ENCODE data around the gene ZNF787. TPM values are rescaled to one million over a fixed set of nuclear protein-coding genes. Genes with fewer than 3 reads are reported as not detected.

ZNF787 gene
- total and polyA plus RNA-seq, 10 of the 15 experiments (the other 5 are each of a cell fraction or from before 2014, with no cell fraction given), result 0.23 to 39.9 (median 4.1) TPM

GRCh38 chr19:56140583-56141416, 19.7 kb upstream of the ZNF787 start, which contains the start of gene ZNF444 (continued):
- TF ChIP-seq ZBTB4 (CRISPR knock-in tag; IDR thresholded peaks at IDR 0.05), result no peak
- no peak for TF ChIP-seq SMARCA5 (IDR thresholded peaks at IDR 0.05)
- no peak for TF ChIP-seq TAF1 (IDR thresholded peaks at IDR 0.05; ENCODE audit: borderline replicate concordance, low read depth, low read length)
- no peak for TF ChIP-seq JUNB (IDR thresholded peaks at IDR 0.05)
- TF ChIP-seq ZBTB33 (IDR thresholded peaks at IDR 0.05), result no peak
- TF ChIP-seq CREM (IDR thresholded peaks at IDR 0.05; ENCODE audit: low read depth), result peak; percentile 99
- TF ChIP-seq SREBF1 (IDR thresholded peaks at IDR 0.05; ENCODE audit: low read length), result peak; percentile 78
- TF ChIP-seq SMAD5 (IDR thresholded peaks at IDR 0.05; ENCODE audit: low read depth), result no peak
- no peak for TF ChIP-seq CEBPZ (IDR thresholded peaks at IDR 0.05; ENCODE audit: low read depth, low read length)
- no peak; the same call in 1 of the 2 replicates for TF ChIP-seq RAD51 (IDR thresholded peaks at IDR 0.05)
- TF ChIP-seq BCLAF1 (IDR thresholded peaks at IDR 0.05), result no peak
- TF ChIP-seq DPF2 (IDR thresholded peaks at IDR 0.05), result no peak
- no peak for TF ChIP-seq EP300 (IDR thresholded peaks at IDR 0.05; ENCODE audit: borderline replicate concordance in 1 of 2, control insufficient read depth in 1 of 2, low read depth in 2 of 2, low read length in 2 of 2)
- TF ChIP-seq ZSCAN29 (IDR thresholded peaks at IDR 0.05), result no peak
- no peak for TF ChIP-seq SMC3 (IDR thresholded peaks at IDR 0.05; ENCODE audit: borderline replicate concordance, low read length)
- TF ChIP-seq HDAC6 (IDR thresholded peaks at IDR 0.05; ENCODE audit: unreplicated experiment), result no peak
- TF ChIP-seq GATAD2B (conservative IDR thresholded peaks at IDR 0.05; ENCODE audit: low read depth), result no peak
- no peak; the same call in 1 of the 2 replicates for TF ChIP-seq RUNX3 (IDR thresholded peaks at IDR 0.05; ENCODE audit: low read length)
- TF ChIP-seq NFIC (IDR thresholded peaks at IDR 0.05; ENCODE audit: low read depth, low read length), result no peak
- no peak for TF ChIP-seq SIN3A (IDR thresholded peaks at IDR 0.05; ENCODE audit: low read depth, low read length)

Measured in GM12878 (cell line).